WTC11 (cell line): ENCODE data around the gene HMCN1. TPM values are rescaled to one million over a fixed set of nuclear protein-coding genes. Genes with fewer than 3 reads are reported as not detected.

Source experiments
- ATAC-seq: fragments of 200-7000 bp; cut with Tn5 transposase; 2 replicates; pipeline ENCODE4 v1.10.0; 2021; ENCODE audit warnings: mild to moderate bottlenecking, moderate library complexity
- CTCF ChIA-PET: fragments of 300-600 bp; sonication (Branson Sonifier 250); formaldehyde crosslinking; loops from one replicate; lab custom pipeline; 2021; ENCODE audit warnings: antibody characterized with exemption; lab: Charles Lee
- POLR2A ChIA-PET: fragments of 350-600 bp; sonication (Branson Sonifier 250); formaldehyde crosslinking; loops from one replicate; lab custom pipeline; 2021; ENCODE audit warnings: antibody characterized with exemption; lab: Charles Lee
- DNase-seq: peaks from one replicate; pipeline ENCODE4 v3.0.0; 2021; ENCODE audit warnings: low spot score
- H3K27ac Mint-ChIP-seq: 2 replicates; pipeline ENCODE4 v1.8.0; 2021; ENCODE audit warnings: mixed read lengths
- H3K27me3 Mint-ChIP-seq: 2 replicates; pipeline ENCODE4 v1.8.0; 2021; ENCODE audit warnings: low read depth, mild to moderate bottlenecking, moderate library complexity, mixed read lengths
- H3K36me3 Mint-ChIP-seq: 2 replicates; pipeline ENCODE4 v1.8.0; 2021; ENCODE audit warnings: mixed read lengths
- H3K4me1 Mint-ChIP-seq: 2 replicates; pipeline ENCODE4 v1.8.0; 2022; ENCODE audit warnings: mixed read lengths
- H3K4me3 Mint-ChIP-seq: 2 replicates; pipeline ENCODE4 v1.8.0; 2021; ENCODE audit warnings: mild to moderate bottlenecking, moderate library complexity, mixed read lengths
- H3K9me3 Mint-ChIP-seq: 2 replicates; pipeline ENCODE4 v1.8.0; 2021; ENCODE audit warnings: mixed read lengths
- ARID4B ChIP-seq: sonication (generic); formaldehyde crosslinking; IDR thresholded peaks from 2 replicates; pipeline ENCODE4 v1.8.0; 2023; ENCODE audit warnings: missing genetic modification reagents, mild to moderate bottlenecking, borderline replicate concordance
- CREM ChIP-seq: sonication (generic); formaldehyde crosslinking; IDR thresholded peaks from 2 replicates; pipeline ENCODE4 v1.8.1; 2022; ENCODE audit warnings: mild to moderate bottlenecking, missing genetic modification reagents, moderate library complexity
- ERG ChIP-seq: fragments of 250-450 bp; sonication (Bioruptor Pico); IDR thresholded peaks from 2 replicates; pipeline ENCODE4 v1.8.0; 2021; ENCODE audit warnings: mild to moderate bottlenecking
- FOXP4 ChIP-seq: sonication (generic); formaldehyde crosslinking; IDR thresholded peaks from 2 replicates; pipeline ENCODE4 v1.8.0; 2022; ENCODE audit warnings: mild to moderate bottlenecking, missing genetic modification reagents
- GABPB1 ChIP-seq: sonication (generic); formaldehyde crosslinking; IDR thresholded peaks from 2 replicates; pipeline ENCODE4 v1.8.1; 2023; ENCODE audit warnings: mild to moderate bottlenecking, missing genetic modification reagents
- NFYB ChIP-seq: sonication (generic); formaldehyde crosslinking; conservative IDR thresholded peaks from 2 replicates; pipeline ENCODE4 v1.8.0; 2022; ENCODE audit warnings: low read depth, missing genetic modification reagents
- NR1H2 ChIP-seq: sonication (generic); formaldehyde crosslinking; IDR thresholded peaks from 2 replicates; pipeline ENCODE4 v1.9.0; 2021; ENCODE audit warnings: mild to moderate bottlenecking, moderate library complexity, missing genetic modification reagents
- PRDM15 ChIP-seq: sonication (generic); formaldehyde crosslinking; IDR thresholded peaks from 2 replicates; pipeline ENCODE4 v1.8.0; 2022; ENCODE audit warnings: missing genetic modification reagents
- SP1 ChIP-seq: sonication (generic); formaldehyde crosslinking; conservative IDR thresholded peaks from 2 replicates; pipeline ENCODE4 v1.8.1; 2022; ENCODE audit warnings: missing genetic modification reagents
- USF2 ChIP-seq: sonication (generic); formaldehyde crosslinking; IDR thresholded peaks from 2 replicates; pipeline ENCODE4 v1.8.1; 2023; ENCODE audit warnings: mild to moderate bottlenecking, missing genetic modification reagents, moderate library complexity
- ZNF317 ChIP-seq: sonication (generic); formaldehyde crosslinking; IDR thresholded peaks from 2 replicates; pipeline ENCODE4 v1.8.1; 2023; ENCODE audit warnings: low read depth, mild to moderate bottlenecking, moderate library complexity, missing genetic modification reagents, borderline replicate concordance
- ZNF416 ChIP-seq: fragments of 250-450 bp; sonication (Bioruptor Pico); IDR thresholded peaks from 2 replicates; pipeline ENCODE4 v1.9.0; 2021; ENCODE audit warnings: mild to moderate bottlenecking, inconsistent platforms
- ZNF425 ChIP-seq: fragments of 250-450 bp; sonication (Bioruptor Pico); conservative IDR thresholded peaks from 2 replicates; pipeline ENCODE4 v1.9.0; 2021; ENCODE audit warnings: mild to moderate bottlenecking
- ZNF532 ChIP-seq: fragments of 250-450 bp; sonication (Bioruptor Pico); IDR thresholded peaks from 2 replicates; pipeline ENCODE4 v1.9.0; 2021; ENCODE audit warnings: mild to moderate bottlenecking, borderline replicate concordance
- total RNA-seq: library from RNA; stranded (reverse); gene quantifications from 3 replicates; pipeline ENCODE4 v1.2.3, GENCODE V29; 2021

HMCN1 gene
- total RNA-seq, 1 experiment from 2014 or later: 5.6 TPM

GRCh38 chr1:186144505-186144904 is 410.3 kb downstream of the HMCN1 start (continued):
- TF ChIP-seq ARID4B (no peak), USF2 (no peak), NR1H2 (CRISPR knock-in tag) (no peak), GABPB1 (CRISPR knock-in tag) (no peak), CREM (CRISPR knock-in tag) (no peak), ZNF416 (no peak), FOXP4 (CRISPR knock-in tag) (no peak), NFYB (no peak), ERG (no peak), SP1 (CRISPR knock-in tag) (no peak)

GRCh38 chr1:186146974-186147373 is 412.8 kb downstream of the HMCN1 start:
- H3K4me3 Mint-ChIP-seq: no peak overlapping the region
- no peak for ATAC-seq
- no peak for TF ChIP-seq ZNF425 (CRISPR knock-in tag)
- no peak for TF ChIP-seq ZNF317 (CRISPR knock-in tag)

GRCh38 chr1:186149591-186149990 is 415.4 kb downstream of the HMCN1 start:
- POLR2A ChIA-PET: no interaction called here
- no peaks in the 10 kb centered on the region for H3K27me3 Mint-ChIP-seq
- ATAC-seq: no peak
- TF ChIP-seq PRDM15 (CRISPR knock-in tag) (no peak), ZNF532 (CRISPR knock-in tag) (no peak)

More at GRCh38 chr1:186146974-186147373, 412.8 kb downstream of the HMCN1 start:
- Mint-ChIP-seq H3K4me1 (no peaks in the 10 kb centered on the region), H3K27me3 (no peaks in the 10 kb centered on the region), H3K9me3 (peaks cover 5% of the 10 kb centered on the region), H3K36me3 (peaks cover 4% of the 10 kb centered on the region; the same call in 1 of the 2 replicates), H3K27ac (no peak overlapping the region)
- DNase-seq: no peak
- ChIA-PET CTCF (interaction anchor here (1.3 kb wide), 1 partner anchor 9 kb away, joined by 5 read pairs; no protein-coding TSS in a partner anchor), POLR2A (no interaction called here)

More at GRCh38 chr1:186149591-186149990, 415.4 kb downstream of the HMCN1 start:
- no peaks in the 10 kb centered on the region for H3K4me1 Mint-ChIP-seq
- DNase-seq: no peak
- H3K27ac Mint-ChIP-seq: no peak overlapping the region
- no peaks in the 10 kb centered on the region for H3K36me3 Mint-ChIP-seq
- H3K4me3 Mint-ChIP-seq: no peak overlapping the region
- CTCF ChIA-PET: no interaction called here
- H3K9me3 Mint-ChIP-seq: no peaks in the 10 kb centered on the region
